HepG2 (cell line): ENCODE results near the gene CSNK1D. TPM values are rescaled to one million over a fixed set of nuclear protein-coding genes. Genes with fewer than 3 reads are reported as not detected.

Experiments
- AGO1 ChIP-seq: fragments of 200-400 bp; formaldehyde crosslinking; IDR thresholded peaks from 2 replicates; pipeline ENCODE4 v1.6.1; 2017; ENCODE audit warnings: mild to moderate bottlenecking, low read depth, low read length, moderate library complexity; ENCODE audit not compliant: poor library complexity, severe bottlenecking
- ARHGAP35 ChIP-seq: sonication (generic); formaldehyde crosslinking; IDR thresholded peaks from 2 replicates; pipeline ENCODE4 v1.9.0; 2022; ENCODE audit warnings: mild to moderate bottlenecking, inconsistent platforms, moderate library complexity, missing genetic modification reagents, borderline replicate concordance
- CCAR2 ChIP-seq: fragments of 200-400 bp; formaldehyde crosslinking; optimal IDR thresholded peaks from 2 replicates; pipeline ENCODE3; 2018; ENCODE audit warnings: low read depth, mild to moderate bottlenecking, low read length, moderate library complexity
- DNMT1 ChIP-seq: sonication (generic); formaldehyde crosslinking; IDR thresholded peaks from 2 replicates; pipeline ENCODE4 v1.5.1; 2020; ENCODE audit warnings: mild to moderate bottlenecking, missing genetic modification reagents
- DPF2 ChIP-seq: sonication (generic); formaldehyde crosslinking; IDR thresholded peaks from 2 replicates; pipeline ENCODE4 v1.4.0; 2020; ENCODE audit warnings: mild to moderate bottlenecking, low read depth, missing genetic modification reagents, borderline replicate concordance
- HMGXB3 ChIP-seq: sonication (generic); formaldehyde crosslinking; IDR thresholded peaks from 2 replicates; pipeline ENCODE4 v1.4.0; 2020; ENCODE audit warnings: missing genetic modification reagents, borderline replicate concordance
- LBX2 ChIP-seq: sonication (generic); formaldehyde crosslinking; IDR thresholded peaks from 2 replicates; pipeline ENCODE4 v1.5.0; 2020; ENCODE audit warnings: missing genetic modification reagents, mild to moderate bottlenecking, borderline replicate concordance
- NFE2L2 ChIP-seq: fragments of 150-350 bp; IDR thresholded peaks from 2 replicates; pipeline ENCODE4 v1.6.1; 2014; ENCODE audit warnings: low read length
- POGK ChIP-seq: sonication (generic); formaldehyde crosslinking; conservative IDR thresholded peaks from 2 replicates; pipeline ENCODE4 v1.8.0; 2022; ENCODE audit warnings: mild to moderate bottlenecking, moderate library complexity, missing genetic modification reagents
- RARG ChIP-seq: sonication (generic); formaldehyde crosslinking; IDR thresholded peaks from 2 replicates; pipeline ENCODE4 v1.4.0; 2020; ENCODE audit warnings: low read depth, mild to moderate bottlenecking, missing genetic modification reagents
- REST ChIP-seq, 2 experiments: IDR thresholded peaks; 2 replicates each; pipeline ENCODE4 v1.6.1; 2011 to 2012; ENCODE audit warnings: low read length in 2 of 2, borderline replicate concordance in 1 of 2, low read depth in 1 of 2, mild to moderate bottlenecking in 1 of 2, moderate library complexity in 1 of 2
- SMAD9 ChIP-seq: sonication (generic); formaldehyde crosslinking; IDR thresholded peaks from 2 replicates; pipeline ENCODE4 v1.5.1; 2020; ENCODE audit warnings: mild to moderate bottlenecking, missing genetic modification reagents
- SNAI1 ChIP-seq: sonication (generic); formaldehyde crosslinking; IDR thresholded peaks from 2 replicates; pipeline ENCODE4 v1.5.0; 2020; ENCODE audit warnings: mild to moderate bottlenecking, missing genetic modification reagents, borderline replicate concordance
- THAP8 ChIP-seq: sonication (generic); formaldehyde crosslinking; IDR thresholded peaks from 2 replicates; pipeline ENCODE4 v1.5.1; 2020; ENCODE audit warnings: missing genetic modification reagents, mild to moderate bottlenecking, borderline replicate concordance
- ZNF143 ChIP-seq: sonication (generic); formaldehyde crosslinking; IDR thresholded peaks from 2 replicates; pipeline ENCODE4 v1.4.0; 2020; ENCODE audit warnings: missing genetic modification reagents
- ZNF780A ChIP-seq: sonication (generic); formaldehyde crosslinking; IDR thresholded peaks from 2 replicates; pipeline ENCODE4 v1.8.0; 2022; ENCODE audit warnings: mild to moderate bottlenecking, missing genetic modification reagents, moderate library complexity
- polyA plus RNA-seq, 8 experiments: library from polyadenylated mRNA; depleted of rRNA in 3 of 8; stranded (reverse) in 7 of 8; unstranded in 1 of 8; fragments of >200 nt; fragmentation: Illumina TruSeq in 4 of 8; extraction: Trizol in 4 of 8; gene quantifications; 2 replicates each; pipeline versions ENCODE4 v1.2.1 to v1.2.3, GENCODE V29; 2011 to 2016; ENCODE audit warnings: low read depth in 4 of 8, missing spikeins in 1 of 8, mixed read lengths in 1 of 8; ENCODE audit not compliant: insufficient read depth in 1 of 8
- total RNA-seq, 5 experiments: library from RNA; depleted of rRNA; stranded (reverse); fragments of >200 nt; fragmentation: Illumina TruSeq; extraction: Trizol; gene quantifications; 2 replicates each; pipeline ENCODE4 v1.2.3, GENCODE V29; 2016; ENCODE audit warnings: low read depth in 1 of 5

The CSNK1D gene
- total and polyA plus RNA-seq, 2 of the 13 experiments (the other 11 are each of a cell fraction or from before 2014, with no cell fraction given) = 31.5 to 128 TPM

- TF ChIP-seq SMAD9 (CRISPR knock-in tag) (no peak), ARHGAP35 (CRISPR knock-in tag) (peak; percentile 30; the same call in 1 of the 2 replicates), REST (IDR thresholded peaks at IDR 0.05; ENCODE audit: borderline replicate concordance in 1 of 2, low read depth in 1 of 2, low read length in 2 of 2) (no peak), ZNF780A (CRISPR knock-in tag) (no peak), AGO1 (no peak), HMGXB3 (peak; percentile 36; the same call in 1 of the 2 replicates), RARG (CRISPR knock-in tag) (no peak), POGK (CRISPR knock-in tag) (0 out of 2 replicates have a peak, but pooled peaks have one; percentile 14), SNAI1 (CRISPR knock-in tag) (no peak), CCAR2 (no peak), DPF2 (CRISPR knock-in tag) (0 out of 2 replicates have a peak, but pooled peaks have one; percentile 60), NFE2L2 (no peak), DNMT1 (no peak), ZNF143 (CRISPR knock-in tag) (0 out of 2 replicates have a peak, but pooled peaks have one; percentile 30), THAP8 (no peak), LBX2 (no peak)
Observed at GRCh38 chr17:82226809-82227628, 46.5 kb downstream of the CSNK1D start (continued).
